Left lobe of liver (tissue), 2 donors: Measurements from ENCODE around the gene KASH5. TPM values are rescaled to one million over a fixed set of nuclear protein-coding genes. Genes with fewer than 3 reads are reported as not detected.
"Not testable (repeated sequence)": the region's sequence is repeated elsewhere in the genome, so short reads cannot be mapped to it uniquely, and the experiment has no call there.

Source experiments
- ATAC-seq: fragments of 200-7000 bp; cut with Tn5 transposase; one replicate; pipeline ENCODE4 v1.9.1; 2020; ENCODE audit warnings: mild to moderate bottlenecking, moderate library complexity
- DNase-seq: peaks from one replicate; pipeline ENCODE4 v3.0.0-alpha.2; 2020; ENCODE audit warnings: low spot score
- total RNA-seq: library from RNA; stranded (reverse); gene quantifications from one replicate; pipeline ENCODE4 v1.2.1, GENCODE V29; 2021
- donor health status: DM: no; HTN: no; CAD: no; lungs with moderate emphysema.
- donor health status: DM: no; HTN: yes; CAD: no.

Gene KASH5
- total RNA-seq, 1 donor from 2014 or later = not detected

GRCh38 chr19:49451430-49452181 is 63.6 kb downstream of the KASH5 start, which contains the start of gene PIH1D1:
Gene PIH1D1, minus strand, starts transcription at chr19:49451814. Its CDS starts 240 bp downstream, at chr19:49451574.
- DNase-seq (peak; percentile 97), ATAC-seq (peak; percentile 77)

DNA sequence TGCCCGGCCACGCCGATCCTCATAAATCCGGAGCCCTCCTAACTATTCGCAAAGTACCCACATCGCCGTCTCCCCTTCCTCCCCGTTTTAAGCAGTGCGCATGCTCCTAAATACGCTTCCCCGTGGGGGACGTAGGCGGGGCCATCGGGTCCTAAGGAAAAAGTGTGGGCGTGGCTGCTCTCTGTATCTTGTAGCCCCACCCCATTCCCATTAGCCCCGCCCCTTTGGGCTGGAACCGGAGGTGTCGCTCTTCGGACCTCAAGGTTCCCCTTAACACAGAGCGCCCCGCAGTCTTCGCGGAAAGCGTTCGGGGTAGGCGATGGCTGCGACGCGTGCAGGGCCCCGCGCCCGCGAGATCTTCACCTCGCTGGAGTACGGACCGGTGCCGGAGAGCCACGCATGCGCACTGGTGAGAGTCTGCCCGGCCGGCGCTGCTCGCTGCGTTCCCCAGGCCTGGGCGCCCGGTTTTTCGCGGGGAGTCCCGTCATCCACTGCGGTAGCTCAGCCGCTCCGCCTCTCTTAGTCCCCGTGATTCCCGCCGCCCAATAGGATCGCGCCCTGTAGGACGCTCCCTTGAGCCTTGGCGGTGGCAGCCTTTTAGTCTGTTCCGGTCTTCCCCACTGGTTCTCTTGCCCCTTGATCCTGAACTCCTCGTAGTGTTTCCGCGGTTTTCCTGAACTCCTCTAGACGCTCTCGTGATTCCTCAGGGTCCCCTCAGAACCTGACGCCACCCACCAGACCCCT is 65.1 kb downstream of the KASH5 start, which contains the start of gene ALDH16A1:
TSS of gene ALDH16A1 (plus strand) at position 213 of the 744 bp plus-strand sequence. CDS start at position 320, 107 bp downstream.
- ATAC-seq = peak; percentile 87

GRCh38 chr19:49453757-49454240 is 65.8 kb downstream of the KASH5 start:
- DNase-seq = no peak
- no peak for ATAC-seq

More for the DNA sequence above, 65.1 kb downstream of the KASH5 start, which contains the start of gene ALDH16A1:
- peak; percentile 98 for DNase-seq

DNA sequence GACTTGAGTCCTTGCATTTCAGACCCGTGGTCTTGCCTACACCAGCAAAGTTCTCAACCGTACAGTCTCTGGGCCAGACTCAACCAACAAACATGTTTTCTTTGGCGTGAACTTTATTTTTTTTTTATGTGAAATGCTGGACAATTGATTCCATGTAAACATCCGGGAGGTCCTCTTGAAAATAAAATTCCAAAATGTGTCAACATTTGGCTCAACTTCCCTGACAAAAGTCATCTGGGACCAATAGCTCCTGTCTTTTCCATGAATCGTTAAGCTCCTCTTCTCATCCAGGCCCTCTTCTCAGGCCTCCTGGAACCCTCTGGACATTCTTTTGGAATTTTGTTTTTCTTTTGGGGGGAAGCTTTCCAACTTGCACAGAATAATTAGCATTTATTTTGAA is 67.7 kb downstream of the KASH5 start:
- ATAC-seq (no peak), DNase-seq (no peak)

GRCh38 chr19:49456326-49456725 is 68.3 kb downstream of the KASH5 start:
- ATAC-seq = no peak
- DNase-seq = no peak

- ATAC-seq (no peak), DNase-seq (no peak)
These were observed 70.5 kb downstream of the KASH5 start for GRCh38 chr19:49458567-49458903.

DNA sequence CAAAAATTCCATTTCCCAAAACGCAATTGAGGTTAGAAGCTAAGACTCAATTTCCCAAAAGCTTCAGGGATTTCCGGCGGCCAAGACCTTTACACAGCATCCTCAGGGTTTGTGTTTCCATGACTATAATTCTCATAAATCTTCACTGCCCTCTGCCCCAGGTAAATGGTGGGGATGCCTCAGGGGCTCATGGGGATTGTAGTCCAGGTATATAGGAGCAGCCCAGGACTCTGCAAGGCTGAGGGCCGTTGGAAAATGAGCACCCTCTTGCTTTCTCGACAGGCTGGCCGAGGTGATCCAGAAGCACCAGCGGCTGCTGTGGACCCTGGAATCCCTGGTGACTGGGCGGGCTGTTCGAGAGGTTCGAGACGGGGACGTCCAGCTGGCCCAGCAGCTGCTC is 71.3 kb downstream of the KASH5 start:
- no peak for ATAC-seq
- DNase-seq = no peak

GRCh38 chr19:49461130-49461529 is 73.1 kb downstream of the KASH5 start:
- DNase-seq, ATAC-seq: not testable (repeated sequence)

DNA sequence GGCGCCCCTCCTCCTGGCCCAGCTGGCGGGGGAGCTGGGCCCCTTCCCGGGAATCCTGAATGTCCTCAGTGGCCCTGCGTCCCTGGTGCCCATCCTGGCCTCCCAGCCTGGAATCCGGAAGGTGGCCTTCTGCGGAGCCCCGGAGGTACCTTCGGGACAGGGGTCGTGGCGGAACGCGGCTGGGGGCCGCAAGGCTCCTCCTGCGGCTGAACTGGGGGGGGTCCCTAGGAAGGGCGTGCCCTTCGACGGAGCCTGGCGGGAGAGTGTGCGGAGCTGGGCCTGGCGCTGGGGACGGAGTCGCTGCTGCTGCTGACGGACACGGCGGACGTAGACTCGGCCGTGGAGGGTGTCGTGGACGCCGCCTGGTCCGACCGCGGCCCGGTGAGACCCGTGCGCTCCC is 73.6 kb downstream of the KASH5 start:
- ATAC-seq = no peak
- DNase-seq = no peak

DNA sequence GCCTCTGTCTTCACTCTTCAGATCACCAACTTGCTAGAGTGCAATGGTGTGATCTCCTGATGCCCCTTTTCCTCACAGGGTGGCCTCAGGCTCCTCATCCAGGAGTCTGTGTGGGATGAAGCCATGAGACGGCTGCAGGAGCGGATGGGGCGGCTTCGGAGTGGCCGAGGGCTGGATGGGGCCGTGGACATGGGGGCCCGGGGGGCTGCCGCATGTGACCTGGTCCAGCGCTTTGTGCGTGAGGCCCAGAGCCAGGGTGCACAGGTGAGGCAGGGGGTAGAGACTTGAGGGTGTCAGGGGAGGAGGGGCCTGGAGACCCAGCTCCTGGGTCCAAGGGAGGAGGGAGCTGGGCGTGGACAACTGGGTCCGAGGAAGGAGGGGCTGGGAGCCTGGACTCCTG is 74.4 kb downstream of the KASH5 start:
- ATAC-seq (no peak), DNase-seq (no peak)

GRCh38 chr19:49463960-49464740 is 76.1 kb downstream of the KASH5 start:
- ATAC-seq = no peak
- no peak for DNase-seq

- DNase-seq (no peak), ATAC-seq (no peak)
These were observed 77.3 kb downstream of the KASH5 start for GRCh38 chr19:49465371-49465770.

Other genes starting within 250 kb of the KASH5 start
- not detected for gene HRC, start 232.9 kb upstream of the KASH5 start, total RNA-seq
- 15.0 TPM for gene TRPM4, start 230.5 kb upstream of the KASH5 start, total RNA-seq
- gene SLC6A16, start 63.1 kb upstream of the KASH5 start, total RNA-seq = 2.4 TPM
- gene CD37, start 52.8 kb upstream of the KASH5 start, total RNA-seq = 2.2 TPM
- 5.1 TPM for gene TEAD2, start 25.8 kb upstream of the KASH5 start, total RNA-seq
- gene DKKL1, start 24.4 kb upstream of the KASH5 start, total RNA-seq = not detected
- not detected for gene PTH2, start 35.2 kb downstream of the KASH5 start, total RNA-seq
- not detected for gene GFY, start 37.1 kb downstream of the KASH5 start, total RNA-seq
- gene SLC17A7, start 53.3 kb downstream of the KASH5 start, total RNA-seq = 0.15 TPM
- 48.8 TPM for gene PIH1D1, start 63.6 kb downstream of the KASH5 start, total RNA-seq
- 29.7 TPM for gene ALDH16A1, start 65.0 kb downstream of the KASH5 start, total RNA-seq
- gene FLT3LG, start 86.0 kb downstream of the KASH5 start, total RNA-seq = 2.1 TPM
- 972 TPM for gene RPL13A, start 99.4 kb downstream of the KASH5 start, total RNA-seq
- 507 TPM for gene RPS11, start 108.2 kb downstream of the KASH5 start, total RNA-seq
- 262 TPM for gene FCGRT, start 124.4 kb downstream of the KASH5 start, total RNA-seq
- gene RCN3, start 139.8 kb downstream of the KASH5 start, total RNA-seq = 22.8 TPM
- 29.1 TPM for gene NOSIP, start 192.3 kb downstream of the KASH5 start, total RNA-seq
- 8.5 TPM for gene PRRG2, start 193.1 kb downstream of the KASH5 start, total RNA-seq
- 10.5 TPM for gene PRR12, start 202.9 kb downstream of the KASH5 start, total RNA-seq